NCI-H187 treated with DMSO at 0.1 percent for 48 hours (cell line): ENCODE data around the gene MAP1S.
"Not testable (repeated sequence)": the region's sequence is repeated elsewhere in the genome, so short reads cannot be mapped to it uniquely, and the experiment has no call there.

Experiments
- DNase-seq: peaks from one replicate; lab custom pipeline; 2025; lab: John Stamatoyannopoulos, UW

Gene MAP1S

DNA sequence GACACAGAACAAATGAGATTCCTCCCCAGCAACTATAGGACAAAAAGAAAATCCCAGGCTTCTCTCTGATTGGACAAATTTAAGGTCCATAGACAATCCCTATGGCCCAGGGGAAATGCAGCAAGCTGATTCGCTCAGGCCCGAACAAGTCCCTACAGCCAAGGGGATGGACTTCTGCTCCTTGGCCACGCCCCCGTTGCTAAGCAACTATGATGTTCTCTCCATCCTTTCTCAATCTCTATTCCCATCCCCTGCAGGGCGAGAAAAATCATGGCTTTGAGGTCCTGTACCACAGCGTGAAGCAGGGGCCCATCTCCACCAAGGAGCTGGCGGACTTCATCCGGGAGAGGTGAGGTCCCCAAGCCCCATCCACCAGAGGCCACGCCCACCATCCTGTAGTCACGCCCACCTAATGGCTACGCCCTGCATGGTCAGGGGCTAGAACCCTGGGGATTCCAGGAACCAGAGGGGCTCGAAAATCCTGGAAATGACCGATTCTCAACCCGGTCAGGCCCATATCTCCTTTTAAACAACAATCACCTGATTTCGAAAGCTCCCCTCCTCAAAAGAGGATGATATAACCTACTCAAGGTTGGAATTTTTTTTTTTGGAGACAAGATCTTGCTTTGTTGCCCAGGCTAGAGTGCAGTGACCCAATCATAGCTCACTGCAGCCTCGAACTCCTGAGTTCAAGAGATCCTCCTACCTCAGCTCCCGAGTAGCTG lies 43.4 kb downstream of the MAP1S start:
- no peak for DNase-seq

GRCh38 chr19:17764348-17764747 lies 45.1 kb downstream of the MAP1S start:
- DNase-seq: no peak

GRCh38 chr19:17765069-17765618 lies 45.9 kb downstream of the MAP1S start:
- no peak for DNase-seq

DNA sequence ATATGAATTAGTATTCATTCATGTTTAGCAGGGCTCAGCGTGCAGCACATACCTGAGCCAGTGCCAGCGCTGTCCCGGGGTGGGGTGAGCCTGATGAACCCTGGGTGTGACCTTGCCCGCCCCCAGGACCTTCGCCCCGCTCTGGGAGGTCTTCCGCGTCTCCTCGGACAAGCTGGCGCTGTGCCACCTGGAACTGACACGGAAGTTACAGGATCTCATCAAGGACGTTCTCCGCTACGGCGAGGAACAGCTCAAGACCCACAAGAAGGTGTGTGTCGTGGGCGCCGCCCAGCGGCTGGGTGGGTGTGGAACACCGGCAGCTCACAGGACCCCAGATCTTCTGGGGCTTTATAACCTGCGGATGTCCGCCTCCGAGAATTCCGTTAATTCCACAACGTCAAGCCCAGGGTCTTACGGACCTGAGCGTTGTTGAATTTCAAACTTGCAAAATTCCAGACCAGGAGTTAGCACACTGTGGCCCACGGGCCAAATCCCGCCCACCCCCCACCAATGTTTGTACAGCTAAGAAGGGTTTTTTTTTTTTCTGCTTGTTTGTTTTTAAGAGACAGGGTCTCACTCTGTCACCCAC lies 47.4 kb downstream of the MAP1S start:
- no peak for DNase-seq

DNA sequence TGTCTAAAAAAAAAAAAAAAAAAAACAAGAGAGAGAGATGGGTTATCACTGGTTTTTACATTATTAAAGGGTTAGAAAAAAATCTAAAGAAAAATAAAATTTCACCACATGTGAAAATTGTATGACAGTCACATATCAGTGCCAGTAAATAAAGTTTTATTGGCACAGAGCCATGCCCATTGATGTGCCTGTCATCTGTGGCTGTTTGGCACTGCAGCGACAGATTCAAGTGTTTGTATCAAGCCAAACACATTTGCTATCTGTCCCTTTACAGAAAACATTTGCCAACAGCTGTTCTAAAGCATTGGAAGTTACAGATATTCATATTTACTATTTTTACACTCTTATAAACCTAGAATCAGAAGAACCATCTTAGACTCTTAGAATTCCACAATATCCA lies 48.3 kb downstream of the MAP1S start:
- no peak for DNase-seq

DNA sequence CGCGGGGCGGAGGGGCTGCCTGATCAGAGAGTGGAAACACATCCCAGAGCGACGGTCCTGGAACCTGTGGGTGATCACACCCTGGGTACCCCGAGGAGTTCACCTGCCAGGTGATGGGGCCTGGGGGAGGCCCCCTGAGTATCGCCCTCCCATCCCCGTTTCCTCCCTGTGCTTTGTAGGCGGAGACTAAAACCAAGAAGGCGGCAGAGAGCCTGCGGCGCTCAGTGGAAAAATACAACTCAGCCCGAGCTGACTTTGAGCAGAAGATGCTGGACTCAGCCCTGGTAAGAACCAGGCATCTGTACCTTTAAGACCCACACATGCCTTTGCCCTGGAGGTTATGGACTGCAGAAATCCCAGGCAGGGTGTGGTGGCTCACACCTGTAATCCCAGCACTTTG lies 51.3 kb downstream of the MAP1S start:
- no peak for DNase-seq

- DNase-seq: no peak
These were observed 52.9 kb downstream of the MAP1S start for GRCh38 chr19:17772172-17772571.

- DNase-seq: no peak
These were observed 56.1 kb downstream of the MAP1S start for GRCh38 chr19:17775245-17775927.

DNA sequence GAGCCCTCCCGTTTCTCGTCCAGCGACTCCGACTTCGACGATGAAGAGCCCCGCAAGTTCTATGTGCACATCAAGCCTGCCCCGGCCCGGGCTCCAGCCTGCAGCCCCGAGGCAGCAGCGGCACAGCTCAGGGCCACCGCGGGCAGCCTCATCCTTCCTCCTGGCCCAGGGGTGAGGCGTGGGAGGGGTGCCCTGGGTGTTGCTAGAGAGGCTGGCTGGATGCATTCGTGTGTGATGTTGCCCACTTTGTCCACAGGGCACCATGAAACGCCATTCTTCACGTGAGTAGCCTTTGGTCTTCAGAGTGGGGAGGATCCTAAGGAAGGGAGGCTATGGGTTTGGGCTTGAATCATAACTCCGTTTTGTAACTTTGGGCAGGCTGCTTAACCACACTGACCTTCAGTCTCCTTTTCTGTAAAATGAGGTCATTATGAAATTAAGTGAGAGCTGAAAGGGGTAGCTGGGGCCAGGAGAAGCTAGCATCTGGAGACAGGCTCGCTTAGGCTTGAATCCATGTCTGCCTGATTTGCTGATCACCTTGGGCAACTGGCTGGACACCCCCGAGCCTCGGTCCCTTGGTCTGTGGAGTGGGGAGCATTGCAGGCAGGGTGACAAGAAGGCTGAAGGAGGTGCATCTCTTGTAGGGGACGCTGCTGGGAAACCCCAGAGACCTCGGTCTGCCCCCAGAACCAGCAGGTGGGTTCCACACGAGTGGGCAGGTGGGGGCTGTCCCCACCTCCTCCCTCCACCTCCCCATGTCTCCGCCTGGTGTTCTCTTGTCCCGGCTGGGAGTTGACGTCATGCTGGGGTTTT lies 56.9 kb downstream of the MAP1S start:
- no peak for DNase-seq

- not testable (repeated sequence) for DNase-seq
These were observed 58.6 kb downstream of the MAP1S start for GRCh38 chr19:17777840-17778239.

- DNase-seq: no peak
These were observed 59.1 kb downstream of the MAP1S start for GRCh38 chr19:17778251-17778967.

- no peak for DNase-seq
These were observed 60.0 kb downstream of the MAP1S start for GRCh38 chr19:17778968-17779929.

DNA sequence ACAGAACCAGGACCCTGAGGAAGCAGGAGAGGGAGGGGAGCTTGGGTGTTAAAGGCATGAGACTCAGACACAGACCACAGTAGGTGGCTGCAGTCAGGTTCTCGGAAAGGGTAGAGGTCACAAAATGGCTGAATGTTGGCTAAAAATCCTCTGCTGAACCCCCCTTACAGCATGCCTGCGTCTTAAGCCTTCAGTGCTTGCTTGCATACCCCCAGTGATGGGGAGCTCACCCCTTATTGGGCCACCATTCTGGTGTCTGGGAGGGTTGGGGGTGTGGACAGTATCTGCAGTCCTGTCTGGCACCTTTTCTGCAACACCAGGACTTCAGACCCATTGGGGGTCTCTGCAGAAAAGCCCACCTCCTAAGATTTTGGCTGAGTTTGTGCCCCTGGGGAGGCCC lies 61.5 kb downstream of the MAP1S start:
- no peak for DNase-seq

DNA sequence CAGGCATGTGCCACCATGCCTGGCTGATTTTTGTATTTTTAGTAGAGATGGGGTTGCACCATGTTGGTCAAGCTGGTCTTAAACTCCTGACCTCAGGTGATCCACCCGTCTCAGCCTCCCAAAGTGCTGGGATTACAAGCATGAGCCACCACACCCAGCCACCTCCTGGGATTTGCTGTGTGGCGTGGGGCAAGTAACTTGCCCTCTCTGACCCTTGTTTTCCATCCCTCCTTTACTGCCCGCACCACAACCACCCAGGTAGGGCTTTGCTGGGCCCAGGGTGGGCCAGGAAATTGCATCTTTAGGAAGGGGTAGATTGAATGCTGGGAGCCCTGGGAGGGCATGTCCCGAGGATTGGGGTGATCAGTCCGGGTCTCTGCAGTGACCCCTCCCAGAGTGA lies 64.4 kb downstream of the MAP1S start:
- DNase-seq: not testable (repeated sequence)
